SU-DHL-6 (cell line): ENCODE results near the gene SYNJ2.

Experiments used
- H2AFZ ChIP-seq: fragments of 200-600 bp; sonication (generic); 2 replicates; pipeline ENCODE4 v1.6.1; 2014; ENCODE audit warnings: low read depth, mild to moderate bottlenecking, moderate library complexity, mixed read lengths, antibody characterized with exemption, low read length; ENCODE audit not compliant: severe bottlenecking
- H3F3A ChIP-seq: fragments of 200-600 bp; shearing (Covaris generic); 2 replicates; pipeline ENCODE4 v1.6.0; 2016; ENCODE audit warnings: antibody characterized with exemption, mild to moderate bottlenecking; ENCODE audit not compliant: insufficient read depth
- H3K27ac ChIP-seq: fragments of 200-600 bp; sonication (generic); 2 replicates; pipeline ENCODE4 v1.5.1; 2016; ENCODE audit warnings: low read depth, mild to moderate bottlenecking, low read length, moderate library complexity, mixed read lengths
- H3K27me3 ChIP-seq: fragments of 200-600 bp; sonication (generic), shearing (Covaris generic); 2 replicates; pipeline ENCODE4 v1.6.0; 2014; ENCODE audit warnings: mild to moderate bottlenecking, low read length
- H3K36me3 ChIP-seq: fragments of 200-600 bp; sonication (generic); 2 replicates; pipeline ENCODE4 v1.6.1; 2014; ENCODE audit warnings: mild to moderate bottlenecking, low read length, mixed read lengths
- H3K4me2 ChIP-seq: fragments of 300-600, 200-600 bp; shearing (Covaris generic), sonication (generic); 2 replicates; pipeline ENCODE4 v1.6.0; 2014; ENCODE audit warnings: low read length, low read depth, mild to moderate bottlenecking; ENCODE audit not compliant: poor library complexity, severe bottlenecking
- H3K4me3 ChIP-seq: fragments of 200-600 bp; sonication (generic); 2 replicates; pipeline ENCODE4 v1.5.1; 2014; ENCODE audit warnings: antibody characterized with exemption, low read length, mild to moderate bottlenecking, mixed read lengths; ENCODE audit not compliant: insufficient read depth, poor library complexity, severe bottlenecking
- H3K79me2 ChIP-seq: fragments of 200-600 bp; sonication (generic); 2 replicates; pipeline ENCODE4 v1.6.1; 2014; ENCODE audit warnings: mild to moderate bottlenecking, low read length, moderate library complexity; ENCODE audit not compliant: insufficient read depth
- H3K9ac ChIP-seq: fragments of 200-600 bp; sonication (generic); 2 replicates; pipeline ENCODE4 v1.7.0; 2014; ENCODE audit warnings: mild to moderate bottlenecking, low read length
- H3K9me2 ChIP-seq: fragments of 200-600 bp; sonication (generic); replicated peaks from 2 replicates; pipeline ENCODE4 v1.6.1; 2014; ENCODE audit warnings: low read length; ENCODE audit not compliant: insufficient read depth
- H3K9me3 ChIP-seq: fragments of 200-600 bp; sonication (generic); 2 replicates; pipeline ENCODE4 v1.6.1; 2014; ENCODE audit warnings: low read length, mixed read lengths; ENCODE audit not compliant: insufficient read depth
- H4K20me1 ChIP-seq: fragments of 200-600 bp; sonication (generic); 2 replicates; pipeline ENCODE4 v1.6.1; 2014; ENCODE audit warnings: low read depth, mild to moderate bottlenecking, antibody characterized with exemption, low read length, moderate library complexity, mixed read lengths
- CTCF ChIP-seq: fragments of 200-600 bp; sonication (generic); IDR thresholded peaks from one replicate; pipeline ENCODE4 v1.5.1; 2017; ENCODE audit warnings: antibody characterized with exemption, mild to moderate bottlenecking, low read length, moderate library complexity; ENCODE audit not compliant: insufficient read depth, poor library complexity, severe bottlenecking
- EZH2phosphoT487 ChIP-seq: fragments of 200-600 bp; sonication (generic), shearing (Covaris generic); conservative IDR thresholded peaks from 2 replicates; pipeline ENCODE4 v1.6.1; 2018; ENCODE audit warnings: mild to moderate bottlenecking, antibody characterized with exemption, low read length, moderate library complexity, mixed read lengths

Gene SYNJ2

GRCh38 chr6:158049055-158050028 is 67.7 kb downstream of the SYNJ2 start:
- no peak overlapping the region for H3K4me3 ChIP-seq
- no peaks in the 10 kb centered on the region for H3K79me2 ChIP-seq
- no peaks in the 10 kb centered on the region for H3K9me3 ChIP-seq
- no peak overlapping the region for H3K4me2 ChIP-seq
- H3K27me3 ChIP-seq = no peaks in the 10 kb centered on the region
- H2AFZ ChIP-seq = no peak overlapping the region
- no peak for TF ChIP-seq EZH2phosphoT487
- TF ChIP-seq CTCF = no peak
- no peak overlapping the region for H3K27ac ChIP-seq
- H3K36me3 ChIP-seq = no peaks in the 10 kb centered on the region
- no peak overlapping the region for H3K9ac ChIP-seq
- H3K9me2 ChIP-seq = no peaks in the 10 kb centered on the region
- H4K20me1 ChIP-seq = no peaks in the 10 kb centered on the region
- no peaks in the 10 kb centered on the region for H3F3A ChIP-seq

- Histone ChIP-seq H4K20me1 (no peaks in the 10 kb centered on the region), H3K4me3 (no peak overlapping the region), H3K9me2 (no peaks in the 10 kb centered on the region), H3K9me3 (no peaks in the 10 kb centered on the region), H3F3A (no peaks in the 10 kb centered on the region), H3K27ac (no peak overlapping the region), H3K36me3 (no peaks in the 10 kb centered on the region), H3K79me2 (no peaks in the 10 kb centered on the region), H2AFZ (no peak overlapping the region), H3K4me2 (no peak overlapping the region), H3K27me3 (no peaks in the 10 kb centered on the region), H3K9ac (no peak overlapping the region)
- no peak for TF ChIP-seq CTCF
- TF ChIP-seq EZH2phosphoT487 = no peak
Observed at GRCh38 chr6:158050107-158050735, 68.6 kb downstream of the SYNJ2 start.

GRCh38 chr6:158050955-158051354 is 69.3 kb downstream of the SYNJ2 start:
- no peaks in the 10 kb centered on the region for H4K20me1 ChIP-seq
- H3K27me3 ChIP-seq = no peaks in the 10 kb centered on the region
- H3K79me2 ChIP-seq = no peaks in the 10 kb centered on the region
- no peaks in the 10 kb centered on the region for H3K9me2 ChIP-seq
- no peak overlapping the region for H3K27ac ChIP-seq
- no peak overlapping the region for H3K4me2 ChIP-seq
- no peaks in the 10 kb centered on the region for H3F3A ChIP-seq
- no peak overlapping the region for H3K9ac ChIP-seq
- H3K36me3 ChIP-seq = no peaks in the 10 kb centered on the region
- H3K4me3 ChIP-seq = no peak overlapping the region
- H3K9me3 ChIP-seq = no peaks in the 10 kb centered on the region
- H2AFZ ChIP-seq = no peak overlapping the region
- TF ChIP-seq EZH2phosphoT487 (no peak), CTCF (no peak)
